Measurements from ENCODE around the gene SNRPD2.
A peak's percentile ranks its signal among the peaks of the same experiment; 100 is the strongest.
"Not testable (repeated sequence)": the region's sequence is repeated elsewhere in the genome, so short reads cannot be mapped to it uniquely, and the experiment has no call there.

Gene SNRPD2

GRCh38 chr19:45691516-45692186 is at the start of gene SNRPD2:
Gene SNRPD2 (minus strand): TSS chr19:45691953. CDS start chr19:45691888, 65 bp downstream.
- peak within 1 kb of the TSS; percentile 79 for H3K4me3 ChIP-seq (ENCODE audit: low read depth, low read length)
- TF ChIP-seq CTCF (IDR thresholded peaks at IDR 0.05; ENCODE audit: low read depth, low read length, missing control alignments) = no peak
- no peak for DNase-seq (ENCODE audit: low read depth)

- DNase-seq (ENCODE audit: low read depth) = no peak
- TF ChIP-seq CTCF (IDR thresholded peaks at IDR 0.05; ENCODE audit: low read depth, low read length, missing control alignments) = no peak
- no peak overlapping the region for H3K4me3 ChIP-seq (ENCODE audit: low read depth, low read length)
These were observed 48.0 kb upstream of the SNRPD2 start for GRCh38 chr19:45739498-45740439.

- DNase-seq (ENCODE audit: low read depth) = no peak
- TF ChIP-seq CTCF (IDR thresholded peaks at IDR 0.05; ENCODE audit: low read depth, low read length, missing control alignments) = no peak
- no peak within 1 kb of the TSS for H3K4me3 ChIP-seq (ENCODE audit: low read depth, low read length)
These were observed 41.5 kb upstream of the SNRPD2 start, which contains the start of gene MEIOSIN for GRCh38 chr19:45733160-45733810. Gene MEIOSIN (plus strand): TSS chr19:45733439. CDS start chr19:45735377, 1,938 bp downstream.

- TF ChIP-seq CTCF (IDR thresholded peaks at IDR 0.05; ENCODE audit: low read depth, low read length, missing control alignments) = peak; percentile 9
- H3K4me3 ChIP-seq (ENCODE audit: low read depth, low read length) = peak within 1 kb of the TSS; percentile 83
- DNase-seq (ENCODE audit: low read depth) = peak; percentile 94
These were observed 38.9 kb upstream of the SNRPD2 start, which contains the start of gene FBXO46 for GRCh38 chr19:45730368-45731288. Gene FBXO46 (minus strand): TSS chr19:45730896. CDS start chr19:45713495, 17,401 bp downstream.

- H3K4me3 ChIP-seq (ENCODE audit: low read depth, low read length) = peak overlapping the region; percentile 83
- no peak for DNase-seq (ENCODE audit: low read depth)
- no peak for TF ChIP-seq CTCF (IDR thresholded peaks at IDR 0.05; ENCODE audit: low read depth, low read length, missing control alignments)
These were observed 38.1 kb upstream of the SNRPD2 start for GRCh38 chr19:45729800-45730290.

GRCh38 chr19:45728683-45729082 is 36.9 kb upstream of the SNRPD2 start:
- not testable (repeated sequence) for H3K4me3 ChIP-seq (ENCODE audit: low read depth, low read length); DNase-seq (ENCODE audit: low read depth)

- not testable (repeated sequence) for DNase-seq (ENCODE audit: low read depth); H3K4me3 ChIP-seq (ENCODE audit: low read depth, low read length)
These were observed 28.3 kb upstream of the SNRPD2 start for GRCh38 chr19:45720065-45720464.

All from GM12864 (cell line).